Astrocyte of the cerebellum (primary cell): ENCODE results near the gene NTPCR.

Experiments used
- DNase-seq: peaks from one replicate; pipeline ENCODE4 v3.0.0-alpha.2; 2011; ENCODE audit warnings: low read depth
- H3K4me3 ChIP-seq: 2 replicates; pipeline ENCODE4 v1.5.1; 2011; ENCODE audit warnings: mild to moderate bottlenecking, low read depth, low read length, moderate library complexity
- in situ Hi-C: cut with HindIII; loops from 2 replicates; pipeline ENCODE4 v1.10.0; 2017; ENCODE audit warnings: low sequenced_read_pairs
- TF ChIP-seq, protein P1 (sequence below): IDR thresholded peaks from 2 replicates; pipeline ENCODE4 v1.5.1; 2012; ENCODE audit warnings: low read length, low read depth, moderate library complexity, mild to moderate bottlenecking; ENCODE audit errors: missing control alignments

Gene NTPCR

DNA sequence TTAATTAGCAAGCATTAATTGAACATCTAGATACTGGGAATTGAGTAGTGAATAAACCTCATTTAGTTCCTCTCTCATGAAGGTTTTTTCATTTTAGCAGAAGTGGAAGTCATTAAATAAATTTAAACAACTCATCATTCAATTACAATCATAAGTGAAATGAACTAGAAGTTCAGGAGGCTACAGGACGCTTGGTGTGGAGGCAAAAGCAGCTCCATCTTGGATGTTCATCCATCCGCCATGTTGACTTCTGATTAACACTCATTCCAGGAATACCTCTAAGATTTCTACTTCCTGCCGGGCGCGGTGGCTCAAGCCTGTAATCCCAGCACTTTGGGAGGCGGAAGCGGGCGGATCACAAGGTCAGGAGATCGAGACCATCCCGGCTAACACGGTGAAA lies 11.5 kb upstream of the NTPCR start:
- DNase-seq = no peak
- in situ Hi-C loops = no loop called here
- no peak overlapping the region for H3K4me3 ChIP-seq

DNA sequence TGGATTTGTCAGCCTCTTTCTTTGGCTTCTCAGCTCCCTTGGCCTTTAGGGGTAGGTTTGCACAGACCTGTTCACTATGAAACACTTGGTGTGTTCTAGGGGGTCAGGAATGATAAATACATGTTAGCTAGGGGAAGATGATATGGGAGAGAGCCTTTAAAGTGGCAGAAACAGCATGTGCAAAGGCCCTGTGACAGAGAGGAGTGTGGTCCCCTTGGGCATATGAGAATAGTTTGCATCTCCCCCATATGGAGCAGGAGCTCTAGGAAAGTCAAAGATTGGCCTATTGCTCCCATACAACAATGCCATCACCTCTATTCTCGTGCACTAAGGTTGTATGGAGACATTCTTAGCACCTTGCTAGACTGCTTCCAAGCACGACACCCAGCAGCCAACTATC lies 10.7 kb upstream of the NTPCR start:
- no peak for DNase-seq
- in situ Hi-C loops = no loop called here
- TF ChIP-seq, protein P1, sequence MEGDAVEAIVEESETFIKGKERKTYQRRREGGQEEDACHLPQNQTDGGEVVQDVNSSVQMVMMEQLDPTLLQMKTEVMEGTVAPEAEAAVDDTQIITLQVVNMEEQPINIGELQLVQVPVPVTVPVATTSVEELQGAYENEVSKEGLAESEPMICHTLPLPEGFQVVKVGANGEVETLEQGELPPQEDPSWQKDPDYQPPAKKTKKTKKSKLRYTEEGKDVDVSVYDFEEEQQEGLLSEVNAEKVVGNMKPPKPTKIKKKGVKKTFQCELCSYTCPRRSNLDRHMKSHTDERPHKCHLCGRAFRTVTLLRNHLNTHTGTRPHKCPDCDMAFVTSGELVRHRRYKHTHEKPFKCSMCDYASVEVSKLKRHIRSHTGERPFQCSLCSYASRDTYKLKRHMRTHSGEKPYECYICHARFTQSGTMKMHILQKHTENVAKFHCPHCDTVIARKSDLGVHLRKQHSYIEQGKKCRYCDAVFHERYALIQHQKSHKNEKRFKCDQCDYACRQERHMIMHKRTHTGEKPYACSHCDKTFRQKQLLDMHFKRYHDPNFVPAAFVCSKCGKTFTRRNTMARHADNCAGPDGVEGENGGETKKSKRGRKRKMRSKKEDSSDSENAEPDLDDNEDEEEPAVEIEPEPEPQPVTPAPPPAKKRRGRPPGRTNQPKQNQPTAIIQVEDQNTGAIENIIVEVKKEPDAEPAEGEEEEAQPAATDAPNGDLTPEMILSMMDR = no peak
- no peak overlapping the region for H3K4me3 ChIP-seq

More for the DNA sequence above, 11.5 kb upstream of the NTPCR start:
- TF ChIP-seq, protein P1 = no peak

DNA sequence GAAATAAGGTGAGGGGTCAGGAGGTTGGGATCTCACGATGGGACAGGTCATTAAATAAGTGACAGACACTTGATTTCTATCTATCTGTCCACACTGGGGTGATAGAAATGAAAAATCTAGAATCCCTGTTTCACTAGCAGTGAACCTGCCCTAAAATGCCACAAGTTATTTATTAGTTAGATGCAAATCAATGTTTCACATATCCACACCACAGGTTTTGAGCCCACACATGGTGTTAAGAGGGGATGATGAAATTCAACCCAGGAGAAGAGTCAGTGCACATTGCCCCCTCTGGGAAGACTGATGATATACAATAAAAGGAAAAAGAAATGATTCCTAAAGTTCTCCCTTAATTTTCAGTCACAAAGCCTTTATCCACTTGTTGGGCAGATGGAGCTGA lies 10.1 kb upstream of the NTPCR start:
- TF ChIP-seq, protein P1 = no peak
- no peak overlapping the region for H3K4me3 ChIP-seq
- DNase-seq = no peak
- in situ Hi-C loops = no loop called here

DNA sequence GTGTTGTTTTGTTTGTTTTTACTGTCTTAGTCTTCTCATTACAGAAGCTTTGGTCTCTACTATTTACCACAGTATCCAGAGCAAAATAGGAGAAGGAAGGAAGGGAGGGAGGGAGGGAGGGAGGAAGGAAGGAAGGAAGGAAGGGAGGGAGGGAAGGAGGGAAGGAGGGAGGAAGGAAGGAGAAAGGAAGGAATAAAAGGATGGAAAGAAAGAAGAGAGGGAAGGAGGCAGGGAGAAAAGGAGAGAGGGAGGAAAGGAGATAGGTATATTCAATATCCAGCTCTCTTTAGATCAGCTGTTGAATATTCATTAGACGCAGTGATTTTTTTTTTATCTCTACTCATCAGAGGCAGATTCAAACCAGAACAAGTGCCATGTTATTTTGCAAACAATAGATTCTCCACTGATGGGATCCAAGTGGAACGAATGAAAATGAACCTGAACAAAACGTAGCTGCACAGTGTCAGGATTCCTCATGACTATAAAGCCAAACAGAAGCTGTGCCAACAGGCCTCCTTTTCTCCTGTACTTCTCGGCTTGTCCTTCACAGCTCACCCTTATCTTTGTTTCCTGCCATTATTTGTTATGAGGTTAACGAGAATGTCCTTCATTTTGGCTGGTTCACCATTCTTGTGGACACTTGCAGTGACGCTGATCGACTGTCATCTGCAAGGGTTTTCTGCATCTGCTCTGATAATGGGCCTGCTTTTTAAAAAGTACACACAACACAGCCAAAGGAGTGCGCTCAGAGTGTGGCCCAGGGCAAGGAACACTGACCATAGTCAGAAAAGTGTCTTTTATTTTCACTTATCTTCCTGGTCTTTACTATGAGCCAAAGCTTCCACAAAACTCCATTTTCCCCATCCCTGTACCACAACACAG lies 7.8 kb upstream of the NTPCR start:
- in situ Hi-C loops = no loop called here
- TF ChIP-seq, protein P1 = no peak
- H3K4me3 ChIP-seq = no peak overlapping the region
- DNase-seq = no peak

DNA sequence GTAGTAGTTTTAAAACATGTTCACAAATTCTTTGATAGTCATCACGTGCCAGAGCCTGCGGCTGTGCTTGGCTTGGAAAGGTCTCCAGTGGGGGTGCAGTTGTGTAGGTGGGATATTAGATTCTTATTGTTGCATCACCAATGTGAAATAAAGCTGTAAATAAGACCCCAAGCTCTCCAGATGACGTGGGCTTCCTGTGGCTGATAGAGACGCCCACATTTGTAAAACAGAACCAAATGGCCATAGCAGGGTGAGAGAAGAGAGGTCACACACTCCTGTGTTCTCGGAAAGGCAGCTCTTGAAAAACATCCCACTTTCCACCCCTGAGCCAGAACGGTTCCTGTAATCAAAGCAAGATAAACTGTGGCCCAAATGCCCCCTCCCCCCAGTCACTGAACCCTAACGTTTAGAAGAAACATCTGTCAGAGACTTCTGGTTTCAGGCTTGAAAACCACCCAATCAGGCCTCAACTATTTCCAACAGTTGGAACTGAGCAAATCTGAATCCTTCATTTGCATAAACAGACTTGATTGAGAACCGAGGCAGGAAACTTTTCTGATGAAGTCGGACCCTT lies 6.6 kb upstream of the NTPCR start:
- TF ChIP-seq, protein P1 = no peak
- in situ Hi-C loops = no loop called here
- H3K4me3 ChIP-seq = no peak overlapping the region
- DNase-seq = no peak

DNA sequence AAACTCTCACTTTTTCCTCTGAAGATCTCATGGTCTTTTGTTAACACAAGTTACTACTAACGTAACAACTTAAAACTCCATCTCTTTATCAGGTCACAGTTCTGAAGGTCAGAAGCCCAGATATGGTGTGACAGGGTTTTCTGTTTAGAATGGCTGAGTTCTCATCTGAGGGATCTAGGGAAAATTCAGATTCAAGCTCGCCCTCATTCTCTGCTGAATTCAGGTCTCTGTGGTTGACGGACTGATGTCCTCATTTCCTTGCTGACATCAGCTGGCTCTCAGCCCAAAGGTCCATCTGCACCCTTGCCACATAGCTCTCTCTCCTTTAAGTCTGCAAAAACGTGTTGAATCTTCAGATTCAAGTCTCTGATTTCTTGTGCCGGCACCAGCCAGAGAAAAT lies 6.1 kb upstream of the NTPCR start:
- DNase-seq = no peak
- H3K4me3 ChIP-seq = no peak overlapping the region
- in situ Hi-C loops = no loop called here
- TF ChIP-seq, protein P1 = no peak
